Skeletal muscle satellite cell (primary cell): ENCODE measurements around the gene HTT. TPM values are rescaled to one million over a fixed set of nuclear protein-coding genes. Genes with fewer than 3 reads are reported as not detected.
A peak's percentile ranks its signal among the peaks of the same experiment; 100 is the strongest.

Source experiments
- H3K27me3 ChIP-seq: 2 replicates; pipeline ENCODE4 v1.7.0; 2013; ENCODE audit warnings: low read length; ENCODE audit not compliant: control insufficient read depth, insufficient read depth
- H3K36me3 ChIP-seq: 2 replicates; pipeline ENCODE4 v1.7.0; 2013; ENCODE audit warnings: mild to moderate bottlenecking, control low read depth, low read length; ENCODE audit not compliant: insufficient read depth
- H3K4me1 ChIP-seq: 2 replicates; pipeline ENCODE4 v1.7.0; 2013; ENCODE audit warnings: low read length; ENCODE audit not compliant: control insufficient read depth, insufficient read depth
- H3K4me2 ChIP-seq: 2 replicates; pipeline ENCODE4 v1.7.0; 2013; ENCODE audit warnings: mild to moderate bottlenecking, low read length
- H3K4me3 ChIP-seq: 2 replicates; pipeline ENCODE4 v1.7.0; 2013; ENCODE audit warnings: low read length
- H3K9ac ChIP-seq: 2 replicates; pipeline ENCODE4 v1.7.0; 2013; ENCODE audit warnings: mild to moderate bottlenecking, low read depth, low read length, moderate library complexity
- H3K9me3 ChIP-seq: replicated peaks from 2 replicates; pipeline ENCODE4 v1.7.0; 2013; ENCODE audit warnings: mild to moderate bottlenecking, control low read depth, low read length
- total RNA-seq: library from RNA; depleted of rRNA; stranded (reverse); fragments of >200 nt; gene quantifications from 2 replicates; pipeline ENCODE4 v1.2.3, GENCODE V29; 2012; rRNA removed

HTT gene
- 27.7 and 59.6 TPM in 2 replicates for total RNA-seq

DNA sequence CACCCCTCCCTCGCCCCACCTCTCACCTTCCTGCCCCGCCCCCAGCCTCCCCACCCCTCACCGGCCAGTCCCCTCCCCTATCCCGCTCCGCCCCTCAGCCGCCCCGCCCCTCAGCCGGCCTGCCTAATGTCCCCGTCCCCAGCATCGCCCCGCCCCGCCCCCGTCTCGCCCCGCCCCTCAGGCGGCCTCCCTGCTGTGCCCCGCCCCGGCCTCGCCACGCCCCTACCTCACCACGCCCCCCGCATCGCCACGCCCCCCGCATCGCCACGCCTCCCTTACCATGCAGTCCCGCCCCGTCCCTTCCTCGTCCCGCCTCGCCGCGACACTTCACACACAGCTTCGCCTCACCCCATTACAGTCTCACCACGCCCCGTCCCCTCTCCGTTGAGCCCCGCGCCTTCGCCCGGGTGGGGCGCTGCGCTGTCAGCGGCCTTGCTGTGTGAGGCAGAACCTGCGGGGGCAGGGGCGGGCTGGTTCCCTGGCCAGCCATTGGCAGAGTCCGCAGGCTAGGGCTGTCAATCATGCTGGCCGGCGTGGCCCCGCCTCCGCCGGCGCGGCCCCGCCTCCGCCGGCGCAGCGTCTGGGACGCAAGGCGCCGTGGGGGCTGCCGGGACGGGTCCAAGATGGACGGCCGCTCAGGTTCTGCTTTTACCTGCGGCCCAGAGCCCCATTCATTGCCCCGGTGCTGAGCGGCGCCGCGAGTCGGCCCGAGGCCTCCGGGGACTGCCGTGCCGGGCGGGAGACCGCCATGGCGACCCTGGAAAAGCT, at the start of gene HTT, which contains the start of gene HTT-AS:
Gene HTT (plus strand): TSS at position 604 of the 768 bp plus-strand sequence. CDS start 145 bp downstream, at position 749.
Gene HTT-AS (minus strand): TSS at position 461 of the 768 bp plus-strand sequence.
- no peaks in the 10 kb centered on the region for H3K27me3 ChIP-seq
- H3K4me3 ChIP-seq = peak within 1 kb of the TSS; percentile 100
- H3K9me3 ChIP-seq = no peaks in the 10 kb centered on the region
- H3K4me2 ChIP-seq = peak within 1 kb of the TSS; percentile 98
- no peaks in the 10 kb centered on the region for H3K36me3 ChIP-seq
- peaks cover 16% of the 10 kb centered on the region for H3K4me1 ChIP-seq
- H3K9ac ChIP-seq = peak within 1 kb of the TSS; percentile 91

- Histone ChIP-seq H3K9me3 (peaks cover 4% of the 10 kb centered on the region), H3K27me3 (peaks cover 5% of the 10 kb centered on the region), H3K4me1 (no peaks in the 10 kb centered on the region), H3K4me3 (no peak overlapping the region), H3K36me3 (no peaks in the 10 kb centered on the region), H3K9ac (no peak overlapping the region), H3K4me2 (no peak overlapping the region)
Measured at GRCh38 chr4:3025881-3026280, 48.6 kb upstream of the HTT start.

GRCh38 chr4:3026540-3026939, 47.9 kb upstream of the HTT start:
- Histone ChIP-seq H3K36me3 (no peaks in the 10 kb centered on the region), H3K4me2 (no peak overlapping the region), H3K9ac (no peak overlapping the region), H3K4me1 (no peaks in the 10 kb centered on the region), H3K27me3 (peaks cover 7% of the 10 kb centered on the region), H3K9me3 (peaks cover 4% of the 10 kb centered on the region), H3K4me3 (no peak overlapping the region)

- Histone ChIP-seq H3K36me3 (no peaks in the 10 kb centered on the region), H3K4me1 (no peaks in the 10 kb centered on the region), H3K27me3 (peaks cover 5% of the 10 kb centered on the region), H3K9ac (no peak overlapping the region), H3K9me3 (no peaks in the 10 kb centered on the region), H3K4me2 (no peak overlapping the region), H3K4me3 (no peak overlapping the region)
Measured at GRCh38 chr4:3029464-3029863, 45.0 kb upstream of the HTT start.

GRCh38 chr4:3030566-3031356, 43.7 kb upstream of the HTT start:
- Histone ChIP-seq H3K4me2 (no peak overlapping the region), H3K9ac (no peak overlapping the region), H3K4me1 (no peaks in the 10 kb centered on the region), H3K36me3 (no peaks in the 10 kb centered on the region), H3K27me3 (peaks cover 12% of the 10 kb centered on the region), H3K4me3 (no peak overlapping the region), H3K9me3 (no peaks in the 10 kb centered on the region)

DNA sequence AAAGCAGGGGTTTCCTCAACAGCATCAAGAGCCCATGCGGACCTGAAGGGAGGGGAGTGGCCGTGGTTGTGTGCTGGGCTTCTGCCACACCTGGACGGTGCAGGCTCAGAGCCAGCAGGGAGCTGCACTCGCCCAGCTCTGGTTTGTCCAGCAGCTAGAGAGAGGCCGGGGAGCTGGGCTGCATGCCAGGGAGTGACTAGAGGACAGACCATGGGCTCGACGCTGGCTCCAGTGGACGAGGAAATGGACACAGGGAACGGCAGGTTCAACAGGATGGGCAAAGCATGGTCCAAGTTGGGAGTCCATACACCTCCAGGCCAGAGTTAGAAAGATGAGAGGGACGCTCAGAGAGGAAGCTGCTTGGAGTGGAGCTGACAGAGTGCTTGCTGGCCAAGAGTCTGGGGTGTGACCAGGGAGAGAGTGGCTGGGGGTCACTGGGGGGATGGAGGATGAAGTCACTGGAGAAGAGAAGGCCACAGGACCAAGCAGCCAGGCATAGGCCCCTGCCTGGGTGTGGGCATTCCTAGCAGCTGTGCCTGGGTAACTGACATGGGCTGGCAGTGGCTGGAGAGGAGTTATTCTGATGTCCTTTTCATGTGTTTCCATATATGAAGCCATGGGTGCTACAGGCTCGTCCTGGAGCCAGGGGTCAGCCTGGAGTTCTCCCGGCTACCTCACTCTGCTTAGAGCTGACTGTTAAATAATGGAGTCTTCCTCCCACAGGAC, 43.0 kb upstream of the HTT start:
- Histone ChIP-seq H3K4me1 (no peaks in the 10 kb centered on the region), H3K9me3 (no peaks in the 10 kb centered on the region), H3K27me3 (peaks cover 19% of the 10 kb centered on the region), H3K9ac (no peak overlapping the region), H3K36me3 (no peaks in the 10 kb centered on the region), H3K4me2 (no peak overlapping the region), H3K4me3 (no peak overlapping the region)

GRCh38 chr4:3034231-3034630, 40.2 kb upstream of the HTT start:
- no peaks in the 10 kb centered on the region for H3K36me3 ChIP-seq
- H3K9me3 ChIP-seq = no peaks in the 10 kb centered on the region
- H3K27me3 ChIP-seq = peaks cover 23% of the 10 kb centered on the region
- H3K4me2 ChIP-seq = no peak overlapping the region
- no peak overlapping the region for H3K9ac ChIP-seq
- no peak overlapping the region for H3K4me3 ChIP-seq
- no peaks in the 10 kb centered on the region for H3K4me1 ChIP-seq

- H3K27me3 ChIP-seq = peaks cover 23% of the 10 kb centered on the region
Measured at GRCh38 chr4:3035249-3035648, 39.2 kb upstream of the HTT start.

DNA sequence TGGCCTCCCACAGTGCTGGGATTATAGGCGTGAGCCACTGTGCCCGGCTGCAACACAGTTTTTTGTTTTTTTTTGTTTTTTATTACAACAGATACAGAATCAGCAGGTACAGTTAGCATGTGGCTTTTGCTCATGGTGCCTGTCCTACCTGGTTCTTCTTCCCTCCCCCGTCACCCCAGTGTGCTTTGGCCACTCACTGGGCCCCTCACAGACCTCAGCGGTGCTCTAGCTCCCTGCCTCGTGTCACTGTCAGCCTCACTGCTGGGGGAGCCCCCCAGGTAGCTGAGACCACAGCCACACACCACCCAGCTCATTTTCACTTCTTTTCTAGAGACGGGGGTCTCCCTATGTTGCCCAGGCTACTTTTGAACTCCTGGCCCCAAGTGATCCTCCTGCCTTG, 38.8 kb upstream of the HTT start:
- H3K4me3 ChIP-seq = no peak overlapping the region
- no peaks in the 10 kb centered on the region for H3K36me3 ChIP-seq
- H3K9me3 ChIP-seq = no peaks in the 10 kb centered on the region
- H3K9ac ChIP-seq = no peak overlapping the region
- no peaks in the 10 kb centered on the region for H3K4me1 ChIP-seq
- H3K4me2 ChIP-seq = no peak overlapping the region
- peaks cover 23% of the 10 kb centered on the region for H3K27me3 ChIP-seq

More at GRCh38 chr4:3035249-3035648, 39.2 kb upstream of the HTT start:
- Histone ChIP-seq H3K36me3 (no peaks in the 10 kb centered on the region), H3K9ac (no peak overlapping the region), H3K4me2 (no peak overlapping the region), H3K9me3 (no peaks in the 10 kb centered on the region), H3K4me3 (no peak overlapping the region), H3K4me1 (no peaks in the 10 kb centered on the region)

DNA sequence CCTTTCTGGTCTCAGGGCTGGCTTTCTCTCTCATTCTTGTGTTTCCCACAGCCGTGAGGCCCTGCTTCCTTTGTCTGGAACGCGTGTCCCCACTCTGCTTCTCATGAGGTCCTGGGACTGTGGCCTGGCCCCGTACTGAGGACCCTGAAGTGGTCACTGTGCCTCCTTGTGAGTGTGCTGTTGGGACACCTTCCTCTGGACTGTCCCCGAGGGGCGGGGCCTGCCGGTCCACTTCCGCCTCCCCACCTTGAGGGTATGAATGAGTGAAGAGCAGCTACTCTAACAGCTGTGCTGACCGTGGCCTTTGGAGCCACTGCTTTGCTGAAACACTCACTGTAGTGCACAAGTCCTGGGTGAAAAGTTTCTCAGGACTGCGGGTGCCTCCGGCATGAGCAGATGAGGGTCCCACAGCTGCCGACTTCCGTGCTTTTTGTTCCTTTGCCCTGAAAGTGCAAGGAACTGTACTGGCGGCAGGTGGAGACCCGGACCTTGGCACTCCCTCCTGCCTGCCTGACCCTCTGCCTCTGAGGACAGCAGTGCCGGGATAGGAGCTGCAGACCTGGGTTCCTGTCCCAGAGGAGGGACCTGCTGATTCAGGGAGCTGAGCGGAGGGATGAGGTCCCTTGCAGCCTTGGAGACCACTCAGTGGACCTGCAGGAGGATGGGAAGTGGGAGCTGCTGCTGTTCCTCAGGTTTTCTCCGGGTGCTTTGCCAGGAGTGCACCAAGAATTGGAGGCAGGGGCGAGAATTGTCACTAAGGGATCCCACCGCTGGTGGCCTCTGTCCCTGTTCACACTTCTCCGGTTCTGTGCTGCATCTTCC, 38.1 kb upstream of the HTT start:
- Histone ChIP-seq H3K9me3 (no peaks in the 10 kb centered on the region), H3K27me3 (peaks cover 23% of the 10 kb centered on the region), H3K4me1 (peaks cover 6% of the 10 kb centered on the region), H3K4me2 (no peak overlapping the region), H3K9ac (no peak overlapping the region), H3K4me3 (no peak overlapping the region), H3K36me3 (no peaks in the 10 kb centered on the region)
